Activated T-cell treated with anti-CD3 and anti-CD28 coated beads, Interleukin-2, amount 50 U/mL, for 72 hours (primary cell): ENCODE results near the gene GPR107. TPM values are rescaled to one million over a fixed set of nuclear protein-coding genes. Genes with fewer than 3 reads are reported as not detected.

ENCODE experiments used
- ATAC-seq, 2 donors: fragments of 150-1000 bp; cut with Tn5 transposase; replicated peaks in 1 of 2; 2 replicates each; pipeline ENCODE4 v1.10.0; 2021; ENCODE audit warnings: moderate library complexity in 2 of 2, mild to moderate bottlenecking in 1 of 2
- DNase-seq, 2 donors: peaks; one replicate each; pipeline ENCODE4 v3.0.0; 2021 to 2022; ENCODE audit warnings: mixed read lengths in 1 of 2
- H3K27ac Mint-ChIP-seq: one replicate; pipeline ENCODE4 v1.8.0; 2022; ENCODE audit warnings: mild to moderate bottlenecking, moderate library complexity, mixed read lengths
- H3K27me3 Mint-ChIP-seq: one replicate; pipeline ENCODE4 v1.8.0; 2022; ENCODE audit warnings: low read depth, mixed read lengths
- H3K36me3 Mint-ChIP-seq, 2 donors: one replicate each; pipeline ENCODE4 v1.8.0; 2022; ENCODE audit warnings: mixed read lengths in 2 of 2, mild to moderate bottlenecking in 1 of 2; ENCODE audit not compliant: insufficient read depth in 2 of 2
- H3K4me1 Mint-ChIP-seq: one replicate; pipeline ENCODE4 v1.8.0; 2022; ENCODE audit warnings: low read depth, mixed read lengths
- H3K4me3 Mint-ChIP-seq, 2 donors: one replicate each; pipeline ENCODE4 v1.8.0; 2022; ENCODE audit warnings: mild to moderate bottlenecking in 2 of 2, mixed read lengths in 2 of 2, moderate library complexity in 2 of 2
- H3K9me3 Mint-ChIP-seq, 2 donors: one replicate each; pipeline ENCODE4 v1.8.0; 2022; ENCODE audit warnings: mixed read lengths in 2 of 2
- total RNA-seq, 2 donors: library from RNA; stranded (reverse); gene quantifications; one replicate each; pipeline ENCODE4 v1.2.3, GENCODE V29; 2022

Gene GPR107
- total RNA-seq, 2 donors from 2014 or later = 27.3 to 31.7 TPM

DNA sequence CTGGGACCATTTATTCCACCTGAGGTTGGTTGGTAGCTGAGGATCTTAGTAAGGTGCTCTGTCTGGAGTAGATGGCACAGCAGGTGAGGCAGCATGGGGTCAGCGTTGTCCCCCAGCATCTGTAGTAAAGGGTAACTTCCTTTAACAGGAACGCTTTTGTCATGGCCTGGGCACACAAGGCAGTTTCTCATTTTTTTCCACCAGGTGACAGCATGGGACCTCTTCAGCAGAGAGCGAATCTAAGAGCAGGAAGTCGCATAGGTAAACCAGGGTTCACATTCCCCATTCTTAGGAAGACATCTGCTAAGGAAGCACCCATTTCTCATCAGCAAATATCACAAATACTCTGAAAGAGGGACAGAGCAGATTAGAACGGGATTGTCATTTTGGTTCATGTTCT is 56.5 kb downstream of the GPR107 start:
- peak overlapping the region in 1 of 2 donors; percentile 41 for H3K4me3 Mint-ChIP-seq
- H3K9me3 Mint-ChIP-seq = no peaks in the 10 kb centered on the region
- H3K4me1 Mint-ChIP-seq = peaks cover 50% of the 10 kb centered on the region
- peaks cover 9 to 16% of the 10 kb centered on the region in 2 donors for H3K36me3 Mint-ChIP-seq
- DNase-seq (peak; percentile 14 to 29), ATAC-seq (no peak)
- no peaks in the 10 kb centered on the region for H3K27me3 Mint-ChIP-seq
- peak overlapping the region; percentile 81 for H3K27ac Mint-ChIP-seq

DNA sequence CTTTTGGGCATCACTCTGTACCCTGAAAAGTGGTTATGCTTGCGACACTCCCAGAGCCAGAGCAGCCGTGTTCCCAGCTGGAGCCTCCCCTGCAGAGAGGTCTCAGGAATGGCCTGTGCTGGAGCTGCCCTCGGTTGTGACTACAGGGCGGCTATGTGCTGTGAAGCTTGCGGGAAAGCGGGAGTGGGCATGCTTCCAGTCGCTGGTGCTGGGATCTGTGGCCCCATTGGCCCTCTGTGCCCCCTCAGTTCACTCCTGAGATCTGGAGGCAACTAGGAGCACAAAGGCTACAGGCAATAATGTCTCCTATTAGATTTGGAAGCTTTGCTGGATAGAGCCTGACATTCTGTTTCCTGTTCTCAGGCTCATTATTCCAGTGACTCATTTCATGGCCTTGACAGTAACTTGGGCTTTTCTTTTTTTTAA is 56.9 kb downstream of the GPR107 start:
- no peak for DNase-seq
- no peak for ATAC-seq
- Mint-ChIP-seq H3K4me1 (peaks cover 50% of the 10 kb centered on the region), H3K36me3 (peaks cover 8 to 15% of the 10 kb centered on the region in 2 donors), H3K27ac (peak overlapping the region; percentile 38), H3K9me3 (no peaks in the 10 kb centered on the region), H3K4me3 (peak overlapping the region in 1 of 2 donors; percentile 20), H3K27me3 (no peaks in the 10 kb centered on the region)

DNA sequence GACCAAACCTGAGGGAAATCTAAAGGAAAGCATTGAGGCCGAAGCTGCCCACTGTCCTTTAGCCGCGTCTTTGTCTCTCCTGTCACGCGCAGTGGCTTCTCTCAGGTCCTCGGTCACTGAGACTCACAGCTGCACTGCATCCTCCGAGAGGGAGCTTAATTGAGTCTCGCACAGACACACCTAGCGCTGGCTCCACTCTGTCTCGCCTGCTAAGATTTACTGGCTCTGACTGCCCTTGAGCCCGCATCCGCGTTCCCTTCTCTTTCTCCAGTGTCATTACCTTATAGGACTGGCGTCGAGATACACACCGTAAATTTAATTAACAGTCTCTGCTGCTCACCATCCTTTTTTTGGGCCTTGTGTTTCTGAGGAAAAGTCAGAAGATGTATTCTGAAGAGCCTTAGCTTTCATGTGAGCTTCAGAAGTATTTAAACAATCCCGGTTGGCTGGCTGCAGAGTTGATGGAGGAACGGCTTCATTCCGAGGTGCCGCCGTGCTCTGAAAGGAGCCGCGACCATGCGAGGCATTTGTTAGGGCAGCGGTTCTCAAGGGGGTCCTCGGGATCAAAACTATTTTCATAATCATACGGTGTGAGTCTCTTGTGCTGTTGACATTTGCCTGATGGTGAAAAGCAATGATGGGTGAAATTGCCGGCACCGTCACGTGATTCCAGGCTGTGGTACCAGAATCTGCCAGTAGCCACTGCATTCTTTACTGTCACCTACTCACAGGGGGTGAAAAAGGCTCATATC is 58.3 kb downstream of the GPR107 start:
- no peak for DNase-seq
- Mint-ChIP-seq H3K27me3 (no peaks in the 10 kb centered on the region), H3K27ac (peak overlapping the region; percentile 45), H3K4me1 (peaks cover 39% of the 10 kb centered on the region), H3K36me3 (peaks cover 7 to 13% of the 10 kb centered on the region in 2 donors), H3K9me3 (no peaks in the 10 kb centered on the region), H3K4me3 (no peak overlapping the region)
- no peak for ATAC-seq

DNA sequence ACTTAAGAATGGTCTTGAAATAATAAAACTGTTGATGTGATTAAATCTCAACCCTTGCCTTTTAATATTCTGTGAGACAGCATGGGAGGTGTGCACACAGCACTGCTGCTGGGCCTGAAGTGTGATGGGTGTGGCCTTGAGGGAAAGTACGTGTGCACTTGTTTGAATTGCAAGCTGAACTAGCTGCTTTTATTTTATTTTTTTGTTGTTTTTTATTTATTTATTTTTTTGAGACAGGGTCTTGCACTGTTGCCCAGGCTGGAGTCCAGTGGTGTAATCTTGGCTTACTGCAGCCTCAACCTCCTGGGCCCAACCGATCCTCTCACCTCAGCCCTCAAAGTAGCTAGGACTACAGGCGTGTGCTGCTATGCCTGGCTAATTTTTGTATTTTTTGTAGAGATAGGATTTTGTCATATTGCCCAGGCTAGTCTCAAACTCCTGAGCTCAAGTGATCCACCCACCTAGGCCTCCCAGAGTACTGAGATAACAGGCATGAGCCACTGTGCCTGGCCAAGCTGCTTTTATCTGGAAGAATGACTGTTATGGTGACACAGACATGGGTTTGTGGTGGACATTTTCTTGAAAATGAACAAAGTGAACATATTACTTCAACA is 58.9 kb downstream of the GPR107 start:
- peak in 1 of 2 donors; percentile 12 for DNase-seq
- Mint-ChIP-seq H3K4me1 (peaks cover 33% of the 10 kb centered on the region), H3K4me3 (peak overlapping the region in 1 of 2 donors; percentile 41), H3K9me3 (no peaks in the 10 kb centered on the region), H3K36me3 (peaks cover 7 to 13% of the 10 kb centered on the region in 2 donors), H3K27ac (peak overlapping the region; percentile 82), H3K27me3 (no peaks in the 10 kb centered on the region)
- peak; percentile 50 to 64 for ATAC-seq

DNA sequence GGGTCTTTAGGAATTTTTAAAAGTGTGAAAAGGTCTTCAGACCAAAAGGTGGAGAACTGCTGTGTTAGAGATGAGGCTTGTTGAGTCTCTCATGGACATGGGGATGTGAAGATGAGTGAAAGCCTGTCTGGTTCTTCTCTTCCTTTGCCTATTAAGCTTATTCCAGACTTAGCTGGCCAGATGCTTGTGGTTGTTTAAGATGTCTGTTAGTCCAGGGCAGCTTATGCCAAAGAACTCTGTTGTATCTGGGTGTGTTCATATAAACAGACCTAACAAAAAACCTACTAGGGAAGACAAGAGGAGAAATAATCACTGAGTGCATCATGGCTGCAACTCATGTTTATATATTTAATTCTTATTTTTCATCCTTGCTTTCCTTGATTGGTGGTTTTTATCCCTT is 61.0 kb downstream of the GPR107 start:
- peaks cover 38% of the 10 kb centered on the region for H3K4me1 Mint-ChIP-seq
- H3K4me3 Mint-ChIP-seq = no peak overlapping the region
- no peak overlapping the region for H3K27ac Mint-ChIP-seq
- H3K9me3 Mint-ChIP-seq = no peaks in the 10 kb centered on the region
- no peaks in the 10 kb centered on the region for H3K27me3 Mint-ChIP-seq
- ATAC-seq (no peak), DNase-seq (no peak)
- peaks cover 5 to 11% of the 10 kb centered on the region in 2 donors for H3K36me3 Mint-ChIP-seq

DNA sequence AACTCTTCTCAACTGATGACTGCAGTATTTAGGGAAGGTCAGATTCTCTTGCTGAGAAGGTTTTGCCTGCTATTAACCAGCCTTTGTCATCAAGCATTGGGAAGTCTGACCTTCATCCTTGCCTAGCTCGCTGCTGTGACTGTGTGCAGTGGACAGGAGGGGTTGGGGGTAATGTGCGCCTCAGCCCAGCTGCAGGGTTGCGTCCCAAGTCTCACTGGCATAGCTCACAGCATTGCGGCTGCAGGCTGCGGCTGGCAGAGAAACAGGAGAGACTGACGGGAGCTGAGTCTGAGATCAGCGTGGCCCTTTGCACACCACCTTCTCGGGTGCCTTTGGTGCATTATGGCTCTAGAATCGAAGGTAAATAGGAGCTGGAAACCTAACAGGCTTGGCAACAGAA is 62.6 kb downstream of the GPR107 start:
- DNase-seq = no peak
- no peak overlapping the region for H3K4me3 Mint-ChIP-seq
- no peak for ATAC-seq

DNA sequence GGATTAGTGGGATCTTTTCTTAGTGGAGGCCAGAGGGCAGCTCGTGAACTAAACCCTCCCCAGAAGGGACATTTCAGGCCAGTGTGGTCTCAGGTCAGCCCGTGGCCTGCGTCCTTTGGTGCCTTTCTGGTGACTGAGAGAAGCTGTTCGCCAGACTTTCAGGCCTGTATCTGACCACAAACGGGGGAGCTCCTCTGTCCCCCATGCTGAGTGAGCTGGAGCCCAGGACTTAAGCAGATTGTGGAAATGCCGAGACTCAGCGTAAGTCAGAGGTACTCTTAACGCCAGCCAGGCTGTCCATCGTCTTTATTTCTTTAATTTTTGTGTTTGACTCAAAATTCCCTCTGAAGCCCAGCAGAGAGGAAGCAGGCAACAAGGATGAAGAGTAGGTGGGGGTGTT is 63.7 kb downstream of the GPR107 start:
- H3K27me3 Mint-ChIP-seq = no peaks in the 10 kb centered on the region
- H3K36me3 Mint-ChIP-seq = peaks cover 0 to 7% of the 10 kb centered on the region in 2 donors
- H3K27ac Mint-ChIP-seq = no peak overlapping the region
- no peaks in the 10 kb centered on the region for H3K9me3 Mint-ChIP-seq
- no peak overlapping the region for H3K4me3 Mint-ChIP-seq
- H3K4me1 Mint-ChIP-seq = peaks cover 12% of the 10 kb centered on the region
- no peak for DNase-seq
- ATAC-seq = no peak

More for the DNA sequence above, 62.6 kb downstream of the GPR107 start:
- no peak overlapping the region for H3K27ac Mint-ChIP-seq
- peaks cover 0 to 11% of the 10 kb centered on the region in 2 donors for H3K36me3 Mint-ChIP-seq
- no peaks in the 10 kb centered on the region for H3K27me3 Mint-ChIP-seq
- H3K4me1 Mint-ChIP-seq = peaks cover 22% of the 10 kb centered on the region
- H3K9me3 Mint-ChIP-seq = no peaks in the 10 kb centered on the region

DNA sequence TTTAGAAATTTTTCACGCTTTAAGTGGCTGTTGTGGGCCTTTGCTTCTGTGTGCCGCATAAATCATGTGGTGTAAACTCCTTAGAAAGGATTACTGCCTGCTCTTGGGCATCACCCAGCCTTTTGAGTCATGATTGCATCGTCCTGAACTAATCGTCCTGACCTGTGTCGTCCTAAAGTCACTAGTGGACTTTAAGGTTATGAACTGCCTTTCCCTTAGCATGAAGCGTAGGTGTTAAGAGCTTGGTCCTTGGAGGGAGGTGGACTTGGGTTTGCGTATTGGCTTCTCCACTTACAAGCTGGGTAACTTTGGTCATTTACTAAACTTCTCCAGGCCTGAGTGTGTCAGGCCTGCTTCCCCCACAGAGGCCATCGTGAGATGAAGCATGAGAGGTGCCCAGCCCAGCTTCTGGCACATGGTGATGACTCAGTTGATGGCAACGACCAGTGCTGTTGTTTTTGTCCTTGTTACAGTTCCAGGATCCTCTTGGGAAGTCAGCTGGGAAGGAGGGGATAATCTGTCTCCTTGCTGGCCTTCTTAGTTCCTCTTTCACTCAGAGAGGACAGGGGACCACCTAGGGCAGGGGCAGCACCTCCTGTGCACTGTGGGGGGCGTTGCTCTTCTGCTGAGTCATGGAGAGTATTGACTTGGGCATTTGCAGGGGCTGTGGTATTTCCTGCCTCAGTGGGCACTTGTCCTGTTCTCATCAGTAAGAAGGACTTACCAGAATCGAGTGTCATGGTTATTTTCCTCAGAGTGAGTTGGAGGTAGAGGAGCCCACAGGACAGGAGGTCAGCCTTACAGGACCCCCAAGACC is 64.3 kb downstream of the GPR107 start:
- Mint-ChIP-seq H3K9me3 (no peaks in the 10 kb centered on the region), H3K4me1 (peaks cover 12% of the 10 kb centered on the region), H3K27me3 (no peaks in the 10 kb centered on the region), H3K27ac (no peak overlapping the region), H3K4me3 (no peak overlapping the region), H3K36me3 (peaks cover 0 to 7% of the 10 kb centered on the region in 2 donors)
- ATAC-seq (peak in 1 of 2 donors; percentile 27), DNase-seq (no peak)

DNA sequence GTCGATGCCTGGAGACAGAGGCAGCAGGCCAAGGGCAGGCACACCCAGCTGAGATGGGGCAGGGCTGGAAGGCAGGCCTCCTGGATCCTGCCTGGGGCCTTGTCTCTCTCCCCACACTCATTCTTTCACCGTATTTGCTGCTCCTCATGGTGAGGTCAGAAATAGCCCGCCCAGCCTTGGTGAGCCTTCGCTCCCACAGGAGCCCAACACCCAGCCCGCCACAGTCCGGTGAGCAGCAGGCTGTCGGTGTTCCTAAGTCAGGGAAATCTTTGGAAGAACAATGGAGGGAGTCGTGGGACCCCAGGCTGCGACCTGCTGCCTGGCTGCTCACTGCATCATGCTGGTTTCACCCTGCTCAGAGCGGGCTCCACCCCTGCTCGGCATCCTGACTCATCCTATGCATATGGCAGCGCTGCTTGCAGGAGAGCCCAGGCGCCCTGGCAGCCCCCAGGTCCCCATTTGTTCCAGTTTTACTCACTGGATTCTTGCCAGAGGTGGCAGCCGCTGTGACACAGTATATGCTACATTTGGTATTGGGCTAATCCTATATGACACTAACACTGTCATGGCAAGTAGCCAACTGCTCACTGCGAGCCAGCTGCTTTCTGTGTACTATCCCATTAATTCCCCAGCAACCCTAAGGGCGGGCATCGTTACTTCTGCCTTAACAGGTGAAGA is 65.3 kb downstream of the GPR107 start:
- Mint-ChIP-seq H3K27ac (no peak overlapping the region), H3K9me3 (no peaks in the 10 kb centered on the region), H3K27me3 (no peaks in the 10 kb centered on the region), H3K4me1 (peaks cover 12% of the 10 kb centered on the region), H3K36me3 (peaks cover 0 to 7% of the 10 kb centered on the region in 2 donors), H3K4me3 (no peak overlapping the region)
- ATAC-seq (peak; percentile 27 to 64), DNase-seq (peak in 1 of 2 donors; percentile 30)

DNA sequence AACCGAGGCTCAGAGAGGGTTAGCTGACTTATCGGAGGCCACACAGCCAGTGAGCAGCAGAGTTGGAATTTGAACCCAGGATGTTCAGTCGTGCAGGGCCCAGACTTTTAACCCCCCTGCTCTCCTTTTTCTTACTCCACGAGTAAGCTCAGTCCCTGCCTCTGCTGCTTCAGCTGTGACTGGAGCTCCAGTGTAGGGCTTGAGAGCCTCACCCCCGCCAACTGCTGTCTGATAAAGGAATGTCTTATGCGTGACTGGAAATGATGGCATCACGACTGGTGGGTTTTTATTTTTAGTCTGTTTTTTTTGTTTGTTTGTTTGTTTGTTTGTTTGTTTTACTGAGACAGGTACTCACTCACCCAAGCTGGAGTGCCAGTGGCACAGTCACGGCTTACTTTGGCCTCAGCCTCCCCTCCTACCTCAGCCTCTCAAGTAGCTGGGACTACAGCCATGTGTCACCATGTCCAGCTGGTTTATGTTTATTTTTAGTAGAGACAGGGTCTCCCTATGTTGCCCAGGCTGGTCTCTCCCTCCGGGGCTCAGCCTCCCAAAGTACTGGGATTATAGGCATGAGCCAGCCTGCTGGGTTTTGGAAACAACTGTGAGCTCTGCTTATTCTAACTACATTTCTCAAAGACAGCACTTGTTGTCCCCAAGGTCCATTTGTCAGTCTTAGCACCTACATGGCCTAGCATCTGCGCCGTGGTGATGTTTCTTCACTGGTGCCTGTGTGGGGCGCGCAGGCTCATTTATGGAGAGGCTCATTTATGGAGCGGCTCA is 66.0 kb downstream of the GPR107 start:
- Mint-ChIP-seq H3K4me1 (peaks cover 12% of the 10 kb centered on the region), H3K27me3 (no peaks in the 10 kb centered on the region), H3K9me3 (no peaks in the 10 kb centered on the region), H3K27ac (no peak overlapping the region), H3K4me3 (no peak overlapping the region), H3K36me3 (peaks cover 0 to 7% of the 10 kb centered on the region in 2 donors)
- no peak for ATAC-seq
- no peak for DNase-seq

DNA sequence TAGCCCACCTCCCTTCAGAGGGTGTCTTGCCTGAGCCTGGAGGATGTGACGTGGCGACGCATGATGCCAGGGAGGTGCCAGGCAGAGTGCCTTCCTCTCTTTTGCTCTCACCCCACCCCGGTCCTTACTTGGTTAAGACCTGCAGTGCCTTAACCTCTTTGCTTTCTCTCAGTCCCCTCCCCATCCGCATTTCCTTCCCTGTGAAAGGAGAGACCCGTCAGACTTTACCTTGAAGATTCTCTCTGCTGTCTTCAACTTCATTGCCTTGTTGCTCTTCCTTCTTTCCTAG is 66.5 kb downstream of the GPR107 start:
- peaks cover 12% of the 10 kb centered on the region for H3K4me1 Mint-ChIP-seq
- ATAC-seq (peak in 1 of 2 donors; percentile 27), DNase-seq (no peak)
- no peak overlapping the region for H3K4me3 Mint-ChIP-seq
- H3K27ac Mint-ChIP-seq = no peak overlapping the region
- H3K27me3 Mint-ChIP-seq = no peaks in the 10 kb centered on the region
- H3K36me3 Mint-ChIP-seq = peaks cover 0 to 8% of the 10 kb centered on the region in 2 donors
- no peaks in the 10 kb centered on the region for H3K9me3 Mint-ChIP-seq

DNA sequence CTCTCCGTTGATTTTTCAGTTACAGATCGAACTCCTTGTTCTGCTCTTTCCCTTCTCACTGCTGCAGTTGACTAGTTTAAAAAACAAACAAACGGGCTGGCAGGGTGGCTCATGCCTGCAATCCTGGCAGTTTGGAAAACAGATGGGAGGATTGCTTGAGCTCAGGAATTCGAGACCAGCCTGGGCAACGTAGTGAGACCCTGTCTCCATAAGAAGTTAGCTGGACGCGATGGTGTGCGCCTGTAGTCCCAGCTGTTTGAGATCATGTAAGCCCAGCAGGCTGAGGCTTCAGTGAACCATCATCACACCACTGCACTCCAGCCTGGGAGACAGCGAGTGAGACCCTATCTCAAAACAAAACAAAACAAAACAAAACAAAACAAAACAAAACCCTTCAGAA is 67.1 kb downstream of the GPR107 start:
- H3K27ac Mint-ChIP-seq = no peak overlapping the region
- no peak overlapping the region for H3K4me3 Mint-ChIP-seq
- no peaks in the 10 kb centered on the region for H3K9me3 Mint-ChIP-seq
- ATAC-seq (no peak), DNase-seq (no peak)
- peaks cover 0 to 8% of the 10 kb centered on the region in 2 donors for H3K36me3 Mint-ChIP-seq
- H3K27me3 Mint-ChIP-seq = no peaks in the 10 kb centered on the region
- peaks cover 12% of the 10 kb centered on the region for H3K4me1 Mint-ChIP-seq
